CD8-positive, alpha-beta memory T cell (primary cell): ENCODE results near the gene CDH8. TPM values are rescaled to one million over a fixed set of nuclear protein-coding genes. Genes with fewer than 3 reads are reported as not detected.

ENCODE experiments used
- CTCF ChIA-PET: fragments of 350-600 bp; sonication (Branson Sonifier 250); formaldehyde crosslinking; loops from one replicate; lab custom pipeline; 2021; ENCODE audit warnings: antibody characterized with exemption; lab: Charles Lee
- POLR2A ChIA-PET: fragments of 350-600 bp; sonication (Branson Sonifier 250); formaldehyde crosslinking; loops from one replicate; lab custom pipeline; 2021; ENCODE audit warnings: antibody characterized with exemption; lab: Charles Lee
- DNase-seq, 5 donors: peaks; one replicate each; pipeline versions ENCODE4 v3.0.0 to v3.0.0-alpha.2; 2020 to 2022; ENCODE audit warnings: mixed read lengths in 1 of 5
- H3K27ac ChIP-seq: one replicate; pipeline ENCODE4 v1.7.0; 2013; ENCODE audit warnings: low read depth, mild to moderate bottlenecking, low read length, moderate library complexity
- H3K27me3 ChIP-seq: 2 replicates; pipeline ENCODE4 v1.7.0; 2013; ENCODE audit warnings: low read length, mild to moderate bottlenecking; ENCODE audit not compliant: insufficient read depth, poor library complexity, severe bottlenecking
- H3K36me3 ChIP-seq: 2 replicates; pipeline ENCODE4 v1.7.0; 2013; ENCODE audit warnings: mild to moderate bottlenecking, low read length, moderate library complexity; ENCODE audit not compliant: insufficient read depth
- H3K4me1 ChIP-seq: 2 replicates; pipeline ENCODE4 v1.7.0; 2013; ENCODE audit warnings: mild to moderate bottlenecking, low read length, moderate library complexity; ENCODE audit not compliant: insufficient read depth
- H3K4me3 ChIP-seq: 2 replicates; pipeline ENCODE4 v1.7.0; 2013; ENCODE audit warnings: mild to moderate bottlenecking, low read length
- H3K9me3 ChIP-seq: 2 replicates; pipeline ENCODE4 v1.7.0; 2013; ENCODE audit warnings: mild to moderate bottlenecking, low read length
- H3K27ac Mint-ChIP-seq, 8 donors: one replicate each; pipeline ENCODE4 v1.8.0; 2020 to 2021; ENCODE audit warnings: mixed read lengths in 8 of 8, mild to moderate bottlenecking in 6 of 8, inconsistent platforms in 3 of 8, moderate library complexity in 3 of 8
- H3K27me3 Mint-ChIP-seq, 2 donors: one replicate each; pipeline ENCODE4 v1.8.0; 2020 to 2021; ENCODE audit warnings: mixed read lengths in 2 of 2, mild to moderate bottlenecking in 1 of 2, moderate library complexity in 1 of 2
- H3K36me3 Mint-ChIP-seq, 3 donors: one replicate each; pipeline ENCODE4 v1.8.0; 2020 to 2021; ENCODE audit warnings: mixed read lengths in 3 of 3, inconsistent platforms in 1 of 3, mild to moderate bottlenecking in 1 of 3
- H3K4me1 Mint-ChIP-seq, 3 donors: one replicate each; pipeline ENCODE4 v1.8.0; 2020 to 2021; ENCODE audit warnings: mixed read lengths in 3 of 3, inconsistent platforms in 1 of 3, mild to moderate bottlenecking in 1 of 3
- H3K4me3 Mint-ChIP-seq, 7 donors: one replicate each; pipeline ENCODE4 v1.8.0; 2020 to 2021; ENCODE audit warnings: mixed read lengths in 7 of 7, mild to moderate bottlenecking in 6 of 7, moderate library complexity in 4 of 7, inconsistent platforms in 2 of 7
- H3K9me3 Mint-ChIP-seq, 5 donors: one replicate each; pipeline ENCODE4 v1.8.0; 2020 to 2022; ENCODE audit warnings: mixed read lengths in 5 of 5, mild to moderate bottlenecking in 3 of 5, moderate library complexity in 2 of 5, inconsistent platforms in 1 of 5
- polyA plus RNA-seq: library from polyadenylated mRNA; unstranded; fragments of 300-500 nt; fragmentation: Illumina TruSeq; gene quantifications from one replicate; pipeline ENCODE4 v1.2.3, GENCODE V29; 2021
- total RNA-seq, 2 experiments: library from RNA; stranded (reverse); gene quantifications; one replicate each; pipeline ENCODE4 v1.2.3, GENCODE V29; 2021

Gene CDH8
- total and polyA plus RNA-seq, 3 experiments from 2014 or later, result not detected

GRCh38 chr16:61659936-61660335, 376.3 kb downstream of the CDH8 start:
- Mint-ChIP-seq H3K27me3 (no peaks in the 10 kb centered on the region), H3K4me3 (no peak overlapping the region), H3K27ac (no peak overlapping the region), H3K36me3 (no peaks in the 10 kb centered on the region), H3K9me3 (peaks cover 16 to 49% (median 20%) of the 10 kb centered on the region in 5 donors), H3K4me1 (no peaks in the 10 kb centered on the region)
- no peak for DNase-seq
- no peaks in the 10 kb centered on the region for H3K36me3 ChIP-seq
- ChIA-PET CTCF (no interaction called here), POLR2A (no interaction called here)
- no peaks in the 10 kb centered on the region for H3K27me3 ChIP-seq
- no peaks in the 10 kb centered on the region for H3K4me1 ChIP-seq
- H3K9me3 ChIP-seq, result no peaks in the 10 kb centered on the region
- no peak overlapping the region for H3K4me3 ChIP-seq
- no peak overlapping the region for H3K27ac ChIP-seq

GRCh38 chr16:61654962-61655361, 381.3 kb downstream of the CDH8 start:
- Histone ChIP-seq H3K4me1 (no peaks in the 10 kb centered on the region), H3K9me3 (peaks cover 3% of the 10 kb centered on the region), H3K4me3 (no peak overlapping the region), H3K27ac (no peak overlapping the region), H3K36me3 (no peaks in the 10 kb centered on the region), H3K27me3 (no peaks in the 10 kb centered on the region)
- no peak overlapping the region for H3K27ac Mint-ChIP-seq
- H3K27me3 Mint-ChIP-seq, result no peaks in the 10 kb centered on the region
- peaks cover 4 to 40% (median 26%) of the 10 kb centered on the region in 5 donors for H3K9me3 Mint-ChIP-seq
- DNase-seq, result no peak
- no peaks in the 10 kb centered on the region for H3K36me3 Mint-ChIP-seq
- H3K4me1 Mint-ChIP-seq, result no peaks in the 10 kb centered on the region
- ChIA-PET POLR2A (no interaction called here), CTCF (no interaction called here)
- no peak overlapping the region for H3K4me3 Mint-ChIP-seq

GRCh38 chr16:61653544-61653943, 382.7 kb downstream of the CDH8 start:
- CTCF ChIA-PET, result no interaction called here
- Mint-ChIP-seq H3K9me3 (peaks cover 6 to 38% (median 25%) of the 10 kb centered on the region in 5 donors), H3K27me3 (no peaks in the 10 kb centered on the region), H3K36me3 (no peaks in the 10 kb centered on the region), H3K27ac (no peak overlapping the region), H3K4me1 (no peaks in the 10 kb centered on the region), H3K4me3 (no peak overlapping the region)
- no peaks in the 10 kb centered on the region for H3K27me3 ChIP-seq
- no peak overlapping the region for H3K27ac ChIP-seq
- no peaks in the 10 kb centered on the region for H3K36me3 ChIP-seq
- POLR2A ChIA-PET, result no interaction called here
- H3K4me1 ChIP-seq, result no peaks in the 10 kb centered on the region
- no peak overlapping the region for H3K4me3 ChIP-seq
- peaks cover 3% of the 10 kb centered on the region for H3K9me3 ChIP-seq
- no peak for DNase-seq

- Mint-ChIP-seq H3K4me1 (no peaks in the 10 kb centered on the region), H3K27ac (no peak overlapping the region), H3K4me3 (no peak overlapping the region), H3K27me3 (no peaks in the 10 kb centered on the region), H3K9me3 (peaks cover 7 to 46% (median 13%) of the 10 kb centered on the region in 5 donors), H3K36me3 (no peaks in the 10 kb centered on the region)
- Histone ChIP-seq H3K36me3 (no peaks in the 10 kb centered on the region), H3K9me3 (no peaks in the 10 kb centered on the region), H3K27ac (no peak overlapping the region), H3K4me3 (no peak overlapping the region), H3K4me1 (no peaks in the 10 kb centered on the region), H3K27me3 (no peaks in the 10 kb centered on the region)
- CTCF ChIA-PET, result no interaction called here
- POLR2A ChIA-PET, result no interaction called here
- no peak for DNase-seq
These were observed 390.7 kb downstream of the CDH8 start for GRCh38 chr16:61645561-61645960.

GRCh38 chr16:61644736-61645135, 391.5 kb downstream of the CDH8 start:
- Mint-ChIP-seq H3K4me1 (no peaks in the 10 kb centered on the region), H3K9me3 (peaks cover 6 to 39% (median 14%) of the 10 kb centered on the region in 5 donors), H3K36me3 (no peaks in the 10 kb centered on the region), H3K4me3 (no peak overlapping the region), H3K27ac (no peak overlapping the region), H3K27me3 (no peaks in the 10 kb centered on the region)
- CTCF ChIA-PET, result no interaction called here
- Histone ChIP-seq H3K4me1 (no peaks in the 10 kb centered on the region), H3K27ac (no peak overlapping the region), H3K27me3 (no peaks in the 10 kb centered on the region), H3K4me3 (no peak overlapping the region), H3K9me3 (no peaks in the 10 kb centered on the region), H3K36me3 (no peaks in the 10 kb centered on the region)
- POLR2A ChIA-PET, result no interaction called here
- no peak for DNase-seq

- Mint-ChIP-seq H3K27me3 (no peaks in the 10 kb centered on the region), H3K36me3 (no peaks in the 10 kb centered on the region), H3K27ac (no peak overlapping the region), H3K9me3 (peaks cover 4 to 51% (median 12%) of the 10 kb centered on the region in 5 donors), H3K4me1 (no peaks in the 10 kb centered on the region), H3K4me3 (no peak overlapping the region)
- CTCF ChIA-PET, result no interaction called here
- POLR2A ChIA-PET, result no interaction called here
- Histone ChIP-seq H3K27me3 (no peaks in the 10 kb centered on the region), H3K9me3 (peaks cover 3% of the 10 kb centered on the region), H3K4me1 (no peaks in the 10 kb centered on the region), H3K27ac (no peak overlapping the region), H3K36me3 (no peaks in the 10 kb centered on the region), H3K4me3 (no peak overlapping the region)
- DNase-seq, result no peak
These were observed 418.9 kb downstream of the CDH8 start for GRCh38 chr16:61617219-61617783.

GRCh38 chr16:61616088-61616487, 420.1 kb downstream of the CDH8 start:
- Histone ChIP-seq H3K4me3 (no peak overlapping the region), H3K36me3 (no peaks in the 10 kb centered on the region), H3K4me1 (no peaks in the 10 kb centered on the region), H3K27me3 (no peaks in the 10 kb centered on the region), H3K9me3 (peaks cover 3% of the 10 kb centered on the region), H3K27ac (no peak overlapping the region)
- Mint-ChIP-seq H3K4me3 (no peak overlapping the region), H3K9me3 (peaks cover 8 to 57% (median 16%) of the 10 kb centered on the region in 5 donors), H3K4me1 (no peaks in the 10 kb centered on the region), H3K27ac (no peak overlapping the region), H3K36me3 (no peaks in the 10 kb centered on the region), H3K27me3 (no peaks in the 10 kb centered on the region)
- CTCF ChIA-PET, result no interaction called here
- POLR2A ChIA-PET, result no interaction called here
- DNase-seq, result no peak

- Mint-ChIP-seq H3K9me3 (peaks cover 14 to 40% (median 20%) of the 10 kb centered on the region in 5 donors), H3K27ac (no peak overlapping the region), H3K4me3 (no peak overlapping the region), H3K4me1 (no peaks in the 10 kb centered on the region), H3K36me3 (no peaks in the 10 kb centered on the region), H3K27me3 (no peaks in the 10 kb centered on the region)
- CTCF ChIA-PET, result no interaction called here
- H3K4me1 ChIP-seq, result no peaks in the 10 kb centered on the region
- H3K4me3 ChIP-seq, result no peak overlapping the region
- H3K36me3 ChIP-seq, result no peaks in the 10 kb centered on the region
- DNase-seq, result no peak
- no peak overlapping the region for H3K27ac ChIP-seq
- no peaks in the 10 kb centered on the region for H3K27me3 ChIP-seq
- peaks cover 3% of the 10 kb centered on the region for H3K9me3 ChIP-seq
- POLR2A ChIA-PET, result no interaction called here
These were observed 424.3 kb downstream of the CDH8 start for GRCh38 chr16:61611847-61612491.
